Neutrophil (primary cell): Measurements from ENCODE around the gene ADGRG7.
"Not testable (repeated sequence)": the region's sequence is repeated elsewhere in the genome, so short reads cannot be mapped to it uniquely, and the experiment has no call there.

Experiments
- H3K27ac ChIP-seq: fragments of 200-600 bp; sonication (generic); 2 replicates; pipeline ENCODE4 v1.5.1; 2016; ENCODE audit warnings: mild to moderate bottlenecking, moderate library complexity
- H3K27me3 ChIP-seq: fragments of 200-600 bp; sonication (generic); 2 replicates; pipeline ENCODE4 v1.6.0; 2016; ENCODE audit warnings: mild to moderate bottlenecking
- H3K36me3 ChIP-seq: fragments of 200-600 bp; sonication (generic); 2 replicates; pipeline ENCODE4 v1.5.1; 2017
- H3K4me1 ChIP-seq, 2 experiments: fragments of 200-600 bp in 1 of 2; sonication (generic) in 1 of 2; 1 replicate in 1 of 2; 2 replicates in 1 of 2; pipeline versions ENCODE4 v1.5.1 to v1.6.1; 2013 to 2016; ENCODE audit warnings: low read depth in 1 of 2, low read length in 1 of 2, mild to moderate bottlenecking in 1 of 2, moderate library complexity in 1 of 2; ENCODE audit not compliant: control insufficient read depth in 1 of 2, insufficient read depth in 1 of 2
- H3K4me3 ChIP-seq, 2 experiments: fragments of 200-600 bp in 1 of 2; sonication (generic) in 1 of 2; 1 replicate in 1 of 2; 2 replicates in 1 of 2; pipeline ENCODE4 v1.5.1; 2013 to 2016; ENCODE audit warnings: low read depth in 1 of 2, low read length in 1 of 2, mild to moderate bottlenecking in 1 of 2, moderate library complexity in 1 of 2
- H3K9me3 ChIP-seq: fragments of 200-600 bp; sonication (generic); 2 replicates; pipeline ENCODE4 v1.5.1; 2016
- TF ChIP-seq, protein P1 (sequence below): fragments of 200-600 bp; sonication (generic); IDR thresholded peaks from 2 replicates; pipeline ENCODE4 v1.5.1; 2016; ENCODE audit warnings: antibody characterized with exemption

The ADGRG7 gene

DNA sequence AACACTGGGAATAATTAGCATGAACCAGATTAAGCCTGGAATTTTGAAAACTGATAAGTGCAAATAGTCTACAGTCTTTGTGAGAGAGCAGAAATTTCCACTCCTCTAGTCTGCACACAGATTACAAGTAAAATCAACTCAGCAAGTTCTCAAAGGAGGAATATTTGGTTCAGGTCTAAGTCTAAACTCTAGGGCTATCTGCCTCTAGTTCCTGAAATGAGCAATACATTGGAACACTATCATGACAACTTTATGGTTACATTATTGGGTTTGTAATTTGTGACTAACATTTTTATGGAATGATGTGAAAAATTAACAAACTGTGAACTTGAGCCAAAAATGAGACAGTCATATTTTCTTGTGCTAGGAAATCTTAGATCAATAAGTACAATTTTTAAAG lies 30.8 kb upstream of the ADGRG7 start:
- H3K9me3 ChIP-seq, result no peaks in the 10 kb centered on the region
- H3K27ac ChIP-seq, result no peak overlapping the region
- TF ChIP-seq, protein P1, sequence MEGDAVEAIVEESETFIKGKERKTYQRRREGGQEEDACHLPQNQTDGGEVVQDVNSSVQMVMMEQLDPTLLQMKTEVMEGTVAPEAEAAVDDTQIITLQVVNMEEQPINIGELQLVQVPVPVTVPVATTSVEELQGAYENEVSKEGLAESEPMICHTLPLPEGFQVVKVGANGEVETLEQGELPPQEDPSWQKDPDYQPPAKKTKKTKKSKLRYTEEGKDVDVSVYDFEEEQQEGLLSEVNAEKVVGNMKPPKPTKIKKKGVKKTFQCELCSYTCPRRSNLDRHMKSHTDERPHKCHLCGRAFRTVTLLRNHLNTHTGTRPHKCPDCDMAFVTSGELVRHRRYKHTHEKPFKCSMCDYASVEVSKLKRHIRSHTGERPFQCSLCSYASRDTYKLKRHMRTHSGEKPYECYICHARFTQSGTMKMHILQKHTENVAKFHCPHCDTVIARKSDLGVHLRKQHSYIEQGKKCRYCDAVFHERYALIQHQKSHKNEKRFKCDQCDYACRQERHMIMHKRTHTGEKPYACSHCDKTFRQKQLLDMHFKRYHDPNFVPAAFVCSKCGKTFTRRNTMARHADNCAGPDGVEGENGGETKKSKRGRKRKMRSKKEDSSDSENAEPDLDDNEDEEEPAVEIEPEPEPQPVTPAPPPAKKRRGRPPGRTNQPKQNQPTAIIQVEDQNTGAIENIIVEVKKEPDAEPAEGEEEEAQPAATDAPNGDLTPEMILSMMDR, result no peak
- H3K4me1 ChIP-seq, result no peaks in the 10 kb centered on the region
- H3K4me3 ChIP-seq, result no peak overlapping the region
- H3K27me3 ChIP-seq, result no peaks in the 10 kb centered on the region
- H3K36me3 ChIP-seq, result no peaks in the 10 kb centered on the region

DNA sequence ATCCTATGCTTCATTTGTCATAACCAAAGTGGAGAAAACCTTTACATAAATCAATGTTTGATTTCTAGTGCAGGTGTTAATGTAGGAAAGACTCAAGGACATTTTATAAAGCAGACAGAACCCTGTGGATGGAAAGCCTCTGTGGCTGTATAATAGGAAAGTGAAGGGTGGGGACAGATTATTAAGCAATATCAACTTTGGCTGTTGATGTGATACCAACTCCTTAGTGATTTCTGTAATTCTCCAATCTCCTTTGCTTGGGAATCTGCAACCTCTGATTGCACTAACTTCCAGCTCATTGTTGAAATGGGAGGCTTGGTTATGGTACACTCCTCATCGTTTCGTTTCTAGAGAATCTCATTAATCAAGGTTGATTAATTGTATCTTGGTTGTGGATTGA lies 29.3 kb upstream of the ADGRG7 start:
- TF ChIP-seq, protein P1, result no peak
- Histone ChIP-seq H3K9me3 (no peaks in the 10 kb centered on the region), H3K27ac (no peak overlapping the region), H3K36me3 (no peaks in the 10 kb centered on the region), H3K27me3 (no peaks in the 10 kb centered on the region), H3K4me3 (no peak overlapping the region), H3K4me1 (no peaks in the 10 kb centered on the region)

DNA sequence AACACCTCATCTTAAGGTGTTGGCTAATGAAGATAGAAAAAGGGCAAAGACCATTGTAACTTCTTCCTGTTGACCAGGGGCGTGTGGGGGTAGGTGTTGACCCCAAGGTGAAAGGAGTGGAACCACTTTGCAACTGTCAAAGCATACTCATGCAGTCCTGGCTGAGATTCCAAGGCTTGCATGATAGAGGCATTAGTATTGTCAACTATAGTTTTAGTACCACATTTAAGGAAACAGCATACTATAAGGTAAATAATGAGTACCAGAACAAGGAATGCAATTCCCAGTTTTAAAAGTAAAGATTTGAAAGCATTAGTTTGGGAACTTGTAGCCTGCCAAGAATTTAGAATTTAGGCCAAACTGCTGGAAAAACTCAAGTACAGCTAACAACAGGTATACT lies 27.8 kb upstream of the ADGRG7 start:
- Histone ChIP-seq H3K27me3 (no peaks in the 10 kb centered on the region), H3K4me3 (no peak overlapping the region)

DNA sequence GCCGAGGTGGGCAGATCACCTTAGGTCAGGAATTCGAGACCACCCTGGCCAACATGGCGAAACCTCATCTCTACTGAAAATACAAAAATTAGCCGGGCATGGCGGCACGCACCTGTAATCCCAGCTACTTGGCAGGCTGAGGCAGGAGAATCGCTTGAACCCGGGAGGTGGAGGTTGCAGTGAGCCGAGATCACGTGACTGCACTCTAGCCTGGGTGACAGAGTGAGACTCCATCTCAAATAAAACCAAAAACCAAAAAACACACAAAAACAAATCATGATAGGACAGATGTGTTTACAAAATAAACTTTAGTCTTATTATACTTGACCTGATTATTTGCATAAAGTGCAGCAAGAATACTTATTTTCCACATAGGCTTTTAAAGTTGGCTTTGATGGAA lies 27.2 kb upstream of the ADGRG7 start:
- not testable (repeated sequence) for H3K27me3 ChIP-seq, H3K4me1 ChIP-seq, H3K36me3 ChIP-seq, H3K4me3 ChIP-seq, H3K27ac ChIP-seq, H3K9me3 ChIP-seq

More for the DNA sequence above, 27.8 kb upstream of the ADGRG7 start:
- no peaks in the 10 kb centered on the region for H3K4me1 ChIP-seq
- H3K36me3 ChIP-seq, result no peaks in the 10 kb centered on the region
- H3K9me3 ChIP-seq, result no peaks in the 10 kb centered on the region
- TF ChIP-seq, protein P1, result no peak
- H3K27ac ChIP-seq, result no peak overlapping the region

DNA sequence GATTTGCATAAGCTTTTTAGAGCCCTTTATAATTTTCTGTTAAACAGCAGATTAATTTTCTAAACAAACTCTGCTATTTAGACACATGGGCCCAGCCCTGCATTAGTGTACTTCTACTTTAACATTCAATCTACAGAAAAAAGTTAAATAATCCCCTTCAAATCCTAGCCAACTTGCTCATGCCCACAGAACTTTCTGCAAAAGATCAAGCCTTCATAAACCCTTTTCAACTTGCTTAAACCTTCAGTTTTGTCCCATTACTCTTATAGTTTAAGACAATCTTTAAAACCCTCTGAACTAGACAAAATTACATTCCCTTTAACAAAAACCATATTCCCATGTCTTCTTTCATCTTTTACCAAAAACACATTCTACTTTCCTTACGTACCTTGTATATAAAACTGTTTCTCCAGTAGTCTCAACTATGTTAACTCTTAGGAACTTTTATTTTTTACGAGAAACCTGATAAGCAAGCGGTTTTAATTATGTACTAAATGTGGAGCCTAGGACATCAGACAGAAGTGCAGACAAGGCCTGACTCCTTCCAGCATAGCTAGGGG lies 25.2 kb upstream of the ADGRG7 start:
- H3K27me3 ChIP-seq, result no peaks in the 10 kb centered on the region
- no peaks in the 10 kb centered on the region for H3K9me3 ChIP-seq
- TF ChIP-seq, protein P1, result no peak
- H3K4me3 ChIP-seq, result no peak overlapping the region
- H3K4me1 ChIP-seq, result no peaks in the 10 kb centered on the region
- no peak overlapping the region for H3K27ac ChIP-seq
- H3K36me3 ChIP-seq, result no peaks in the 10 kb centered on the region

DNA sequence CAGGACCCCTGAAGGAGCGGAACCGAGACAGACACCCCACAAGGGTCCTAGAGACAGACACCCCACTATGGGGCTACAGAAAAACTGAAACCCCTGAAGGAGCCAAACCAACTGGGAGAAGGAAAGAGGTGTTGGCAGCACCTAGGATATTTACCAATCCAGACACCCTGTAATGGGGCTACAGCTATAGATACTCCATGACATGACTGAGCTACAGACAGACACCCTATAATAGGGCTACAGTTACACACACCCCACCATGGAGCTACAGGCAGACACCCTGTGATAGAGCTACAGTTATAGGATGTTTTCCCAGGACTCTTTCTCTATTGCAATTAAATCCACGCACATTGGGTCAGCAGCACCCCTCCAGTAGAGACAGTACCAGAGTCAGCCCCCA lies 22.6 kb upstream of the ADGRG7 start:
- Histone ChIP-seq H3K36me3 (no peaks in the 10 kb centered on the region), H3K27me3 (no peaks in the 10 kb centered on the region), H3K4me1 (peaks cover 5 to 6% of the 10 kb centered on the region in 2 experiments), H3K4me3 (no peak overlapping the region), H3K9me3 (no peaks in the 10 kb centered on the region), H3K27ac (no peak overlapping the region)
- TF ChIP-seq, protein P1, result no peak
